ENCODE results near the gene FATE1.

GRCh38 chrX:151702026-151702714 is 13.7 kb upstream of the FATE1 start:
- no peak for TF ChIP-seq CTCF (conservative IDR thresholded peaks at IDR 0.05; ENCODE audit: low read depth, low read length)
- TF ChIP-seq EZH2 (IDR thresholded peaks at IDR 0.05; ENCODE audit: low read length, unreplicated experiment) = no peak

Data from PC-3 (cell line).